Heart left ventricle (tissue), 16 donors: ENCODE measurements around the gene NAA60. TPM values are rescaled to one million over a fixed set of nuclear protein-coding genes. Genes with fewer than 3 reads are reported as not detected.

Experiments
- ATAC-seq, 4 donors: fragments of 200-7000 bp; cut with Tn5 transposase; one replicate each; pipeline ENCODE4 v1.9.1; 2020 to 2022; ENCODE audit warnings: moderate library complexity in 4 of 4, mild to moderate bottlenecking in 3 of 4, moderate number of reproducible peaks in 1 of 4
- DNase-seq, 5 donors: peaks; one replicate each; pipeline ENCODE4 v3.0.0-alpha.2; 2020
- H3K27ac ChIP-seq, 12 donors: fragments of 200-600 bp; sonication (generic) in 4 of 12; one replicate each; pipeline versions ENCODE4 v1.5.0 to v1.8.0; 2016 to 2022; ENCODE audit warnings: mild to moderate bottlenecking in 2 of 12
- H3K27me3 ChIP-seq, 9 donors: fragments of 200-600 bp; sonication (generic) in 2 of 9; one replicate each; pipeline versions ENCODE4 v1.5.1 to v1.8.0; 2016 to 2022; ENCODE audit warnings: mild to moderate bottlenecking in 3 of 9
- H3K36me3 ChIP-seq, 9 donors: fragments of 200-600 bp; sonication (generic) in 2 of 9; one replicate each; pipeline versions ENCODE4 v1.5.0 to v1.8.0; 2018 to 2022; ENCODE audit warnings: mild to moderate bottlenecking in 2 of 9
- H3K4me1 ChIP-seq, 12 donors: fragments of 200-600 bp; sonication (generic) in 4 of 12; one replicate each; pipeline versions ENCODE4 v1.5.0 to v1.8.0; 2016 to 2022; ENCODE audit warnings: mild to moderate bottlenecking in 3 of 12
- H3K4me3 ChIP-seq, 12 donors: fragments of 200-600 bp; sonication (generic) in 4 of 12; one replicate each; pipeline versions ENCODE4 v1.5.0 to v1.8.0; 2017 to 2022; ENCODE audit warnings: mild to moderate bottlenecking in 9 of 12, moderate library complexity in 4 of 12
- H3K9me3 ChIP-seq, 12 donors: fragments of 200-600 bp; sonication (generic) in 4 of 12; one replicate each; pipeline versions ENCODE4 v1.5.0 to v1.8.0; 2016 to 2022; ENCODE audit warnings: mild to moderate bottlenecking in 1 of 12
- CTCF ChIP-seq, 12 donors: fragments of 200-600 bp; sonication (generic) in 4 of 12; IDR thresholded peaks; one replicate each; pipeline versions ENCODE4 v1.5.0 to v1.8.0; 2018 to 2022; ENCODE audit warnings: antibody characterized with exemption in 12 of 12, mild to moderate bottlenecking in 5 of 12
- POLR2A ChIP-seq, 2 donors: fragments of 450-650 bp; IDR thresholded peaks; one replicate each; pipeline ENCODE4 v1.6.1; 2017; ENCODE audit warnings: antibody characterized with exemption in 2 of 2, mild to moderate bottlenecking in 2 of 2, moderate library complexity in 2 of 2
- WGBS, 4 donors: extraction: QIAGEN DNeasy Blood & Tissue Kit in 2 of 4; methylation state at CpG; one replicate each; pipeline versions ENCODE4 v1.1.5 to v1.1.7; 2013 to 2018; 5-methylcytosine and 5-hydroxymethylcytosine counted together
- intact Hi-C, 10 donors: fragments of 100-400 bp; cut with DNase I; formaldehyde crosslinking; loops; one replicate each; pipeline versions ENCODE4 v1.11.1 to v1.14.2; 2022
- polyA plus RNA-seq, 2 donors: library from polyadenylated mRNA; stranded (reverse); fragments of 200-250 nt; gene quantifications; one replicate each; pipeline ENCODE4 v1.2.3, GENCODE V29; 2013
- total RNA-seq, 9 donors: library from RNA; depleted of rRNA in 2 of 9; stranded (reverse); fragments of >200 nt in 2 of 9; fragmentation: NEBNext Ultra II Directional in 3 of 9; extraction: Animal tissue kit (Norgen Biotek cat#: 25700) in 3 of 9; gene quantifications; one replicate each; pipeline versions ENCODE4 v1.1.0 to v1.2.4, GENCODE V29; 2016 to 2023
- donor health status: ischemic (EF 13 %, LVEDD 7.1; RV severe dilation, severe dysfunction).
- donor health status: healthy with polysubstance abuse.
- donor health status: DM: no; HTN: yes; CAD: no.
- donor health status: DM: no; HTN: no; CAD: no.
- donor health status: ischemic (EF 25% LVEDD 6.9; RV normal size, moderate dysfunction).
- donor health status: ischemic (EF 25% LVEDD 5.7; RV mildly dilated, moderate dysfunction).
- donor health status: healthy.
- donor health status: DM: yes; HTN: yes; CAD: no.
- donor health status: ischemic (EF 35%, LVEDD 5.7; RV mildly dilated, moderate dysfunction).
- donor health status: nonischemic (EF 11% LVEDD 7.7; RV severe dilation, severe dysfunction).
- donor health status: DM: yes; HTN: yes; CAD: no.
- donor health status: PGD.
- donor health status: ischemic (EF 29% LVEDD 5.4; RV normal size, mild dysfunction).
- donor health status: nonischemic (EF 23%, LVEDD 6.1; RV moderate dilation, normal function).

The NAA60 gene
- total and polyA plus RNA-seq, 11 donors: 30.3 to 61.9 (median 38.6) TPM

GRCh38 chr16:3454093-3454492 is 10.6 kb downstream of the NAA60 start:
- Histone ChIP-seq H3K9me3 (no peaks in the 10 kb centered on the region), H3K27me3 (no peaks in the 10 kb centered on the region), H3K27ac (peak overlapping the region in 4 of 12 donors; percentile 9 to 99 (median 99)), H3K4me3 (no peak overlapping the region), H3K4me1 (peaks cover 6 to 43% (median 23%) of the 10 kb centered on the region in 12 donors), H3K36me3 (peaks cover 0 to 25% (median 9%) of the 10 kb centered on the region in 9 donors)
- 83 to 87% (median 85%) methylated on average over 5 of the region's 5 CpGs for WGBS, 4 donors
- no peak for ATAC-seq
- DNase-seq: no peak
- intact Hi-C loops: loop anchor here in 7 of 10 donors (5.0 to 10.0 kb wide), 7 partner anchors 49 to 399 kb away; partner anchors contain the start of genes ZNF174 (in 4 of the 7), ZSCAN32 (in 4 of the 7), TIGD7 (in 2 of the 7) and ZNF75A (in 2 of the 7)
- no peak for TF ChIP-seq CTCF (IDR thresholded peaks at IDR 0.05)
- no peak for TF ChIP-seq POLR2A (IDR thresholded peaks at IDR 0.05)

- Histone ChIP-seq H3K9me3 (no peaks in the 10 kb centered on the region), H3K4me1 (peaks cover 6 to 48% (median 29%) of the 10 kb centered on the region in 12 donors), H3K27me3 (no peaks in the 10 kb centered on the region), H3K27ac (peak overlapping the region in 8 of 12 donors; percentile 0 to 99 (median 98)), H3K4me3 (no peak overlapping the region), H3K36me3 (peaks cover 0 to 19% (median 5%) of the 10 kb centered on the region in 9 donors)
- no peak for ATAC-seq
- 82 to 86% (median 83%) methylated on average over 10 of the region's 10 CpGs for WGBS, 4 donors
- intact Hi-C loops: loop anchor here in 8 of 10 donors (5.0 to 10.0 kb wide), 10 partner anchors 50 to 400 kb away; partner anchors contain the start of genes ZNF174 (in 7 of the 8), ZSCAN32 (in 7 of the 8), TIGD7 (in 3 of the 8) and ZNF263 (in 3 of the 8)
- no peak for DNase-seq
- no peak for TF ChIP-seq CTCF (IDR thresholded peaks at IDR 0.05)
- no peak for TF ChIP-seq POLR2A (IDR thresholded peaks at IDR 0.05)
Measured at GRCh38 chr16:3454631-3455147, 11.2 kb downstream of the NAA60 start.

GRCh38 chr16:3457434-3458252 is 14.2 kb downstream of the NAA60 start:
- 0 to 1% (median 1%) methylated on average over 19 to 83 of the region's 83 CpGs for WGBS, 4 donors
- no peaks in the 10 kb centered on the region for H3K27me3 ChIP-seq
- peaks cover 0 to 1% (median 0%) of the 10 kb centered on the region in 9 donors for H3K36me3 ChIP-seq
- DNase-seq (peak; percentile 91 to 95 (median 93)), ATAC-seq (peak; percentile 69 to 94 (median 90))
- H3K27ac ChIP-seq: peak overlapping the region; percentile 94 to 99 (median 98)
- peak overlapping the region; percentile 74 to 99 (median 80) for H3K4me3 ChIP-seq
- intact Hi-C loops: loop anchor here (1.0 to 10.0 kb wide), 16 partner anchors 43 to 403 kb away; partner anchors contain the start of genes ZNF174 (in 8 of the 10), ZSCAN32 (in 8 of the 10), TIGD7 (in 5 of the 10) and ZNF75A (in 5 of the 10)
- TF ChIP-seq POLR2A (IDR thresholded peaks at IDR 0.05): peak in 1 of 2 donors; percentile 56
- TF ChIP-seq CTCF (IDR thresholded peaks at IDR 0.05): peak in 11 of 12 donors; percentile 24 to 64 (median 50)
- peaks cover 16 to 64% (median 57%) of the 10 kb centered on the region in 12 donors for H3K4me1 ChIP-seq
- no peaks in the 10 kb centered on the region for H3K9me3 ChIP-seq
